Epithelial cell of proximal tubule (primary cell): ENCODE results near the gene TESK1. TPM values are rescaled to one million over a fixed set of nuclear protein-coding genes. Genes with fewer than 3 reads are reported as not detected.

ENCODE experiments used
- DNase-seq: peaks from one replicate; pipeline ENCODE4 v3.0.0-alpha.2; 2011; ENCODE audit warnings: low read depth
- H3K4me3 ChIP-seq: 2 replicates; pipeline ENCODE4 v1.5.1; 2011; ENCODE audit warnings: low read depth, mild to moderate bottlenecking, low read length
- CTCF ChIP-seq: conservative IDR thresholded peaks from 2 replicates; pipeline ENCODE4 v1.5.1; 2012; ENCODE audit warnings: low read depth, mild to moderate bottlenecking, low read length
- total RNA-seq: library from RNA; depleted of rRNA; stranded (reverse); fragments of >200 nt; gene quantifications from 2 replicates; pipeline ENCODE4 v1.2.3, GENCODE V29; 2015

TESK1 gene
- total RNA-seq, 1 donor from 2014 or later = 23.5 TPM

- no peak for TF ChIP-seq CTCF
- peak overlapping the region; percentile 78 for H3K4me3 ChIP-seq
- DNase-seq = no peak
Measured at GRCh38 chr9:35659340-35659739, 54.3 kb downstream of the TESK1 start.

Other genes with a start within 250 kb of the TESK1 start
- gene RUSC2, start 115.2 kb upstream of the TESK1 start, total RNA-seq = 18.9 and 21.7 TPM in 2 replicates
- 0.51 and 1.2 TPM in 2 replicates for gene CD72, start 13.2 kb downstream of the TESK1 start, total RNA-seq
- gene SIT1, start 45.7 kb downstream of the TESK1 start, total RNA-seq = not detected in 2 replicates
- 3,154 and 10,636 TPM in 2 replicates for gene RMRP, start 52.8 kb downstream of the TESK1 start, total RNA-seq
- 19.0 and 35.4 TPM in 2 replicates for gene CCDC107, start 53.0 kb downstream of the TESK1 start, total RNA-seq
- gene ARHGEF39, start 59.9 kb downstream of the TESK1 start, total RNA-seq = 11.9 and 17.5 TPM in 2 replicates
- 0.43 TPM in 1 of 2 replicates, not detected in the other for gene CA9, start 68.7 kb downstream of the TESK1 start, total RNA-seq
- 265 and 267 TPM in 2 replicates for gene TPM2, start 84.7 kb downstream of the TESK1 start, total RNA-seq
- 114 and 177 TPM in 2 replicates for gene TLN1, start 126.9 kb downstream of the TESK1 start, total RNA-seq
- 49.9 and 66.4 TPM in 2 replicates for gene CREB3, start 127.4 kb downstream of the TESK1 start, total RNA-seq
- 32.8 and 39.3 TPM in 2 replicates for gene GBA2, start 144.0 kb downstream of the TESK1 start, total RNA-seq
- 13.6 and 14.9 TPM in 2 replicates for gene RGP1, start 144.0 kb downstream of the TESK1 start, total RNA-seq
- not detected in 2 replicates for gene MSMP, start 149.0 kb downstream of the TESK1 start, total RNA-seq
- 7.3 and 11.0 TPM in 2 replicates for gene NPR2, start 186.3 kb downstream of the TESK1 start, total RNA-seq
- 0.12 and 0.14 TPM in 2 replicates for gene SPAG8, start 207.0 kb downstream of the TESK1 start, total RNA-seq
- gene HINT2, start 209.8 kb downstream of the TESK1 start, total RNA-seq = 25.9 and 32.5 TPM in 2 replicates
- gene FAM221B, start 223.5 kb downstream of the TESK1 start, total RNA-seq = not detected in 2 replicates
- gene TMEM8B, start 224.0 kb downstream of the TESK1 start, total RNA-seq = 2.5 and 4.2 TPM in 2 replicates